Large intestine (tissue), 12 donors: ENCODE measurements around the gene LRRC57. TPM values are rescaled to one million over a fixed set of nuclear protein-coding genes. Genes with fewer than 3 reads are reported as not detected.
A peak's percentile ranks its signal among the peaks of the same experiment; 100 is the strongest.

Experiments used
- DNase-seq, 2 donors: peaks; one replicate each; pipeline versions ENCODE4 v3.0.0 to v3.0.0-alpha.2; 2013
- H3K27ac ChIP-seq: one replicate; pipeline ENCODE4 v1.5.1; 2013; ENCODE audit warnings: low read length
- H3K27me3 ChIP-seq: 2 replicates; pipeline ENCODE4 v1.6.1; 2013; ENCODE audit warnings: low read length; ENCODE audit not compliant: control insufficient read depth, insufficient read depth
- H3K36me3 ChIP-seq: 2 replicates; pipeline ENCODE4 v1.6.1; 2013; ENCODE audit warnings: low read length; ENCODE audit not compliant: control insufficient read depth, insufficient read depth
- H3K4me1 ChIP-seq: one replicate; pipeline ENCODE4 v1.6.1; 2013; ENCODE audit warnings: low read length; ENCODE audit not compliant: control insufficient read depth, insufficient read depth
- H3K4me3 ChIP-seq: one replicate; pipeline ENCODE4 v1.5.1; 2013; ENCODE audit warnings: low read length
- H3K9me3 ChIP-seq: one replicate; pipeline ENCODE4 v1.6.1; 2013; ENCODE audit warnings: mild to moderate bottlenecking, low read depth, low read length, moderate library complexity; ENCODE audit not compliant: control insufficient read depth
- WGBS: methylation state at CpG from one replicate; pipeline ENCODE4 v1.1.5; 2013; ENCODE audit warnings: low lambda C conversion rate; ENCODE audit not compliant: insufficient coverage; 5-methylcytosine and 5-hydroxymethylcytosine counted together
- long read RNA-seq, 11 donors: transcript quantifications; one replicate each; lab custom pipeline, GENCODE V29; 2026
- polyA plus RNA-seq: library from polyadenylated mRNA; unstranded; fragments of 120-200 nt; gene quantifications from one replicate; pipeline ENCODE4 v1.2.1, GENCODE V29; 2013

LRRC57 gene
- 22.2 TPM for polyA plus RNA-seq
- long read RNA-seq, donor 1, full-length matches to known transcripts = 3 of 3 reads
- long read RNA-seq, donor 1, partial matches to known transcripts = 0 of 3 reads
- long read RNA-seq, donor 1, other reads (novel, unspliced or antisense) = 0 of 3 reads
- long read RNA-seq, donor 2, full-length matches to known transcripts = 14 of 14 reads
- long read RNA-seq, donor 2, partial matches to known transcripts = 0 of 14 reads
- long read RNA-seq, donor 2, other reads (novel, unspliced or antisense) = 0 of 14 reads
- long read RNA-seq, donor 3 = 0 reads
- long read RNA-seq, donor 4, partial matches to known transcripts = 0 of 2 reads
- long read RNA-seq, donor 4, other reads (novel, unspliced or antisense) = 0 of 2 reads
- long read RNA-seq, donor 5, full-length matches to known transcripts = 4 of 4 reads
- long read RNA-seq, donor 5, partial matches to known transcripts = 0 of 4 reads
- long read RNA-seq, donor 5, other reads (novel, unspliced or antisense) = 0 of 4 reads
- long read RNA-seq, donor 6, partial matches to known transcripts = 0 of 4 reads
- long read RNA-seq, donor 6, other reads (novel, unspliced or antisense) = 0 of 4 reads
- long read RNA-seq, donor 7, full-length matches to known transcripts = 5 of 5 reads
- long read RNA-seq, donor 7, partial matches to known transcripts = 0 of 5 reads
- long read RNA-seq, donor 7, other reads (novel, unspliced or antisense) = 0 of 5 reads
- long read RNA-seq, donor 8, partial matches to known transcripts = 0 of 3 reads
- long read RNA-seq, donor 8, other reads (novel, unspliced or antisense) = 0 of 3 reads
- long read RNA-seq, donor 9, transcript LRRC57-202 (6 exons, 2,384 nt) = major isoform, 5 of 6 reads
- long read RNA-seq, donor 9, partial matches to known transcripts = 0 of 6 reads
- long read RNA-seq, donor 9, other reads (novel, unspliced or antisense) = 0 of 6 reads
- long read RNA-seq, donor 10, transcript LRRC57-202 (6 exons, 2,384 nt) = major isoform, 5 of 6 reads
- long read RNA-seq, donor 10, partial matches to known transcripts = 0 of 6 reads
- long read RNA-seq, donor 10, other reads (novel, unspliced or antisense) = 0 of 6 reads
- long read RNA-seq, donor 11, partial matches to known transcripts = 0 of 2 reads
- long read RNA-seq, donor 11, other reads (novel, unspliced or antisense) = 0 of 2 reads

DNA sequence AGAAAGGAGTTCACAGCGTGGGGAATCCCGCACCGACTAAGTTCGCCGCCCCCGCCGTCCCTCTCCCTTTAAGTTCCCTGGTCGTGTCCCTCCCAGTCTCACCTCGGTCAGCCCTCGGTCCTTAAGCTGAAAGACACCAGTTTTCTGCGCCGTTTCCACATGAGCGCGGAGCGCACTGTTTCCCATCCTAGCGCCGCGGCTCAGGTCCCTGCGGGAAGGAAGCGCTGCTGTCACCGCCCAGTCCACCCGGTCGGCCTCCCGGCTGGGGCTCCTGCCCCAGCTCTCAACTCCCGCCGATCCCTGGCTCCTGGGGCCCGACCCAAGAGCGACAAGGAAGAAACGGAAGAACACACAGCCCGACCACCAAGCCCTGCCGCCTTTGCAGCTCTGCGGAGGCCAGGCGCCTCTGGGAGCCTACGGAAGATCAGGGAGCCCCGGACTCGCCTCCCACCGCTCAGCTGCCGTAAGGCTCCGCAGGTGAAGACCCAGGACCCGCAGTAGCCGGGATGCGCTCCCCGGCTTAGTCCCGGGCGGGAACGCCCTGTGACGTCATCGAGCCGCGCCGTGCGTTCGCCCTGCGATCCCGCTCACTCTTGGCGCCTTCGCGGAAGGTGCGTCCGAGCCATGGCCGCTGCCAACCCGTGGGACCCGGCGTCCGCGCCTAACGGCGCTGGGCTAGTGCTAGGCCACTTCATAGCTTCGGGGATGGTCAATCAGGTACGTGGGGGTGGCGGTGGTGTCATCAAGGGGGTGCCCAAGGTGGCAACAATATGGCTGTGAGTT lies at the start of gene LRRC57, which contains the start of gene HAUS2:
Gene LRRC57 (minus strand): TSS at position 545 of the 783 bp plus-strand sequence. CDS start 359 bp downstream, at position 186.
Gene HAUS2 (plus strand): TSS at position 590 of the 783 bp plus-strand sequence. CDS start 35 bp downstream, at position 625.
- Histone ChIP-seq H3K27me3 (no peaks in the 10 kb centered on the region), H3K4me1 (peaks cover 7% of the 10 kb centered on the region), H3K4me3 (peak within 1 kb of the TSS; percentile 97), H3K36me3 (peaks cover 17% of the 10 kb centered on the region), H3K27ac (peak within 1 kb of the TSS; percentile 85), H3K9me3 (no peaks in the 10 kb centered on the region)
- no CpG with 5 or more reads among the region's 71 CpGs for WGBS
- DNase-seq = peak; percentile 89 to 95

- Histone ChIP-seq H3K36me3 (no peaks in the 10 kb centered on the region), H3K27me3 (no peaks in the 10 kb centered on the region), H3K27ac (peak overlapping the region; percentile 13), H3K4me3 (no peak overlapping the region), H3K4me1 (peaks cover 2% of the 10 kb centered on the region), H3K9me3 (no peaks in the 10 kb centered on the region)
- DNase-seq = peak; percentile 49
- 83% methylated on average over 2 of the region's 4 CpGs for WGBS
These were observed 47.1 kb upstream of the LRRC57 start for GRCh38 chr15:42595626-42596240.

DNA sequence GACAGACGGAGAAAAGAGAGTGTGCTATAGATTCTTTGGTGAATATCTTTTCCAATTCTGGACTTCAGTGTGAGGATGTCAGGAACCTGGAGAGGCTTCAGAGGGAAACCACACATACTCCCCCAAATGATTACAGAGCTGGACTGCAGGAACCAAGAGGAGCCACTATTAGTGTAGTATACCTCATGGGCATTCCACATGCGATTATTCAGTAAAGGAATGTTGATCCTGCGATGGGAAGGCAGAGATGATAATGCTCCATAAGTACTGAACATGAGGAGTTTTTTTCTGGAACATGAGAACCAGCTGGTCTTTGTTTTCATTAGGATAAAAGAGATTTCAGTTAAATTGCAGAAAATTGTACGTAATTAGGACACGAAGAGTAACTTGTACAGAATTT lies 45.5 kb upstream of the LRRC57 start:
- H3K27ac ChIP-seq = no peak overlapping the region
- H3K27me3 ChIP-seq = no peaks in the 10 kb centered on the region
- no peak overlapping the region for H3K4me3 ChIP-seq
- H3K4me1 ChIP-seq = peaks cover 2% of the 10 kb centered on the region
- no peaks in the 10 kb centered on the region for H3K36me3 ChIP-seq
- DNase-seq = no peak
- no peaks in the 10 kb centered on the region for H3K9me3 ChIP-seq
- WGBS = 100% methylated on average over 2 of the region's 5 CpGs

- no peak overlapping the region for H3K4me3 ChIP-seq
- no peaks in the 10 kb centered on the region for H3K36me3 ChIP-seq
- DNase-seq = no peak
- WGBS = no CpG with 5 or more reads among the region's 4 CpGs
- no peaks in the 10 kb centered on the region for H3K27me3 ChIP-seq
- H3K27ac ChIP-seq = peak overlapping the region; percentile 26
- peaks cover 2% of the 10 kb centered on the region for H3K4me1 ChIP-seq
- H3K9me3 ChIP-seq = no peaks in the 10 kb centered on the region
These were observed 44.5 kb upstream of the LRRC57 start for GRCh38 chr15:42593143-42593542.

- H3K4me1 ChIP-seq = peaks cover 2% of the 10 kb centered on the region
- no peak overlapping the region for H3K27ac ChIP-seq
- H3K27me3 ChIP-seq = no peaks in the 10 kb centered on the region
- DNase-seq = no peak
- no peak overlapping the region for H3K4me3 ChIP-seq
- no CpG with 5 or more reads among the region's 3 CpGs for WGBS
- no peaks in the 10 kb centered on the region for H3K36me3 ChIP-seq
- H3K9me3 ChIP-seq = no peaks in the 10 kb centered on the region
These were observed 44.1 kb upstream of the LRRC57 start for GRCh38 chr15:42592716-42593115.

DNA sequence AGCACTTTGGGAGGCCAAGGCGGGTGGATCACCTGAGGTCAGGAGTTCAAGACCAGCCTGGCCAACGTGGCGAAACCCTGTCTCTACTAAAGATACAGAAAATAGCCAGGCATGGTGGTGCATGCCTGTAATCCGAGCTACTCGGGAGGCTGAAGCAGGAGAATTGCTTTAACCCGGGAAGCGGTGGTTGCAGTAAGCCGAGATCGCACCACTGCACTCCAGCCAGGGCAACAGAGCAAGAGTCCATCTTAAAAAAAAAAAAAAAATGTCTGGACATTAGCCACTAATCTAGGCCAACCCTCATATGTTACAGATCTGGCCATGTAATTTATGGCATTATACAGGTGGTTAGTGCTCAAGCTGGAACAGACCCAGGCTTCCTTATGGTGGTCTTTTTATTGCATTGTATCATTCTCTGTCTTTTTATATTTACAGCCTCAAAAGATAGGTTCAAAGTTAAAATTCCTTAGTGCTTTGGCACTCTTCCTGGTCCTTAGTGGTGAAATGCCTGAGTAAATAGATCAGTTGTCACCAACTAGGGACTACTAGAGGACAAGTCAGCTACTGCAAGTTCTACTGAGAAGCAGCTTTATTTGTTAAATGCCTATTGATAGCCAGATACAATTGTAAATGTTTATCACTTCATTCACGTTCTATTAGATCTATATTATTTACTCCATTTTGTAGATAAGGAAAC lies 42.8 kb upstream of the LRRC57 start:
- Histone ChIP-seq H3K9me3 (no peaks in the 10 kb centered on the region), H3K4me1 (peaks cover 2% of the 10 kb centered on the region), H3K36me3 (no peaks in the 10 kb centered on the region), H3K27me3 (no peaks in the 10 kb centered on the region), H3K4me3 (no peak overlapping the region), H3K27ac (no peak overlapping the region)
- 20% methylated on average over 1 of the region's 10 CpGs for WGBS
- DNase-seq = peak; percentile 26 to 40

DNA sequence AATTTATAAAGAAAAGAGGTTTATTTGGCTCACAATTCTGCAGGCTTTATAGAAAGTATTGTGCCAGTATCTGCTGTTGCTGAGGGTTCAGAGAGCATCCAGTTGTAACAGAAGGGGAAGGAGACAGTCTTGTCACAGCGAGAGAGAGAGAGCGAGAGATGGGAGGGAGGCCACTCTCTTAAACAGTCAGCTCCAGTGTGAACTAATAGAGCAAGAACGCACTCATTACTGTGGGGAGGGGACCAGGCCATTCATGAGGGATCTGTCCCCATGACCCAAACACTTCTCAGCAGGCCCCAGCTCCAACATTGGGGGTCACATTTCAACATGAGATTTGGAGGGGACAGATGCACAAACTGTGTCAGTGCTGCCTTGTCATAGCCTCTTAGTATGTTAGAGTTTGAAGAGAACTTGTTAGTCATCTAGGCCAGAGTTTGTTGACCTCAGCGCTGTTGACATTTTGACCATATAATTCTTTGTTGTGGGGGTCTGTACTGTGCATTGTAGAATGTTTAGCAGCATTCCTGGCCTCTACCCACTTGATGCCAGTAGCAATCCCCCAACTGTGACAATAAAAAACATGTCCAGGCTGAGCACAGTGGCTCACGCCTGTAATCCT lies 42.1 kb upstream of the LRRC57 start:
- H3K36me3 ChIP-seq = peaks cover 2% of the 10 kb centered on the region
- no peaks in the 10 kb centered on the region for H3K9me3 ChIP-seq
- DNase-seq = no peak
- H3K27ac ChIP-seq = no peak overlapping the region
- no peaks in the 10 kb centered on the region for H3K27me3 ChIP-seq
- no peak overlapping the region for H3K4me3 ChIP-seq
- no CpG with 5 or more reads among the region's 5 CpGs for WGBS
- peaks cover 2% of the 10 kb centered on the region for H3K4me1 ChIP-seq

DNA sequence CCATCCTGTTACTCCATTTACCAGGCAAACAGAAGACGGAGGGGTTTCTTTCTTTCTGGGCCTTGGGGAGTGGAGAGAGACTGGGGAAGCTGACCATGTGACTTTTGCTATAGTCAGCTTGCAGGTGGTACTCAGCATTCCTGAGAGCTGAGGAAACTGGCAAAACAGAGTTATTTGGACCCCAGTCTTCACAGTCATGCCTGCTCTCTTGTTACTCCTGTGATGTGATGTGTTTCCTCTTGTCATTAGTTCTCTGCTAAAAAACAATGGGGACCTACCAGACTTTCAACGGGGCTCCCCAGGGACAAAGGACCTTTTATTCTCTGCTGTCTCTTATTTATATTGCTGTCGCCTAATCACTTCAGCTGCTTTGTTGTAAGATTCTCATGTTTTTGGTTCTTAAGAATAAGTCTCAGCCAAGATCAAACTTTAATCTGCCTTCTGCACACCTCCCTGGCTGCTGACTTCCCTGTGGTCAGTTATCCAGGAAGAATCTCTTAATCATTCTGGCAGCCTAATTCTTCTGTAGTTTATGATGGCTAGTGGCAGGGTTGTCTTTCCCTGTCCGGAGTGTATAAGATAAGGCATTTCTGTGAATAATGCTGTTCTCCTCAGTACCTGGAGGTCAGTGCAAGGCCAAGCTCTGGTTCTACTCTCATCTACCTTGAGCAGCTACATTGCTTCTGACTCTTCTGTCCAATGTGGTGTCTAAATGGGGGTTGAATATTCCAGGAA lies 35.6 kb upstream of the LRRC57 start:
- DNase-seq = no peak
- Histone ChIP-seq H3K36me3 (peaks cover 2% of the 10 kb centered on the region), H3K9me3 (no peaks in the 10 kb centered on the region), H3K4me1 (peaks cover 5% of the 10 kb centered on the region), H3K4me3 (no peak overlapping the region), H3K27me3 (peaks cover 14% of the 10 kb centered on the region), H3K27ac (peak overlapping the region; percentile 4)
- no CpG with 5 or more reads among the region's 4 CpGs for WGBS
